ENCODE measurements around the gene PFN4.

Gene PFN4

GRCh38 chr2:24163186-24163585, 40.1 kb upstream of the PFN4 start:
- Histone ChIP-seq H3K4me2 (ENCODE audit: low read length) (no peak overlapping the region), H3K4me3 (ENCODE audit: low read depth, low read length) (no peak overlapping the region), H3K9me3 (ENCODE audit: control insufficient read depth, low read length) (no peaks in the 10 kb centered on the region), H3K27ac (no peak overlapping the region), H3K9ac (no peak overlapping the region), H3K27me3 (ENCODE audit: control insufficient read depth, insufficient read depth, low read length) (no peaks in the 10 kb centered on the region), H2AFZ (no peak overlapping the region), H3K4me1 (no peaks in the 10 kb centered on the region), H3K79me2 (no peaks in the 10 kb centered on the region), H3K36me3 (ENCODE audit: control insufficient read depth, insufficient read depth, low read length) (no peaks in the 10 kb centered on the region)
- no peak for TF ChIP-seq CTCF (IDR thresholded peaks at IDR 0.05)

DNA sequence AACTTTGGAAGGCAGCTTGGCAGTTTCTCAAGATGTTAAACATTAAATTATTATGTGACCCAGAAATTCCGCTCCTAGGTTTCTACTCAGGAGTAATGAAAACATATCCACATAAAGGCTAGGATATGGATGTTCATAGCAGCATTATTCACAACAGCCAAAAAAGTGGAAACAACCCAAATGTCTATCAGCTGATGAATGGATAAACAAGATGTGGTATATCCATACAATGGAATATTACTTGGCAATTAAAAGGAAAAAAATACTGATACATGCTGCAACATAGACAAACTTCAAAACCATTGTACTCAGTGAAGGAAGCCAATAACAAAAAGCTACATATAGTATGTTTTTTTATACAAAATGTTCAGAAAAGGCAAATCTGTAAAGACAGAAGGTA, 39.4 kb upstream of the PFN4 start:
- no peak for TF ChIP-seq CTCF (IDR thresholded peaks at IDR 0.05)
- Histone ChIP-seq H3K4me1 (no peaks in the 10 kb centered on the region), H3K79me2 (no peaks in the 10 kb centered on the region), H2AFZ (no peak overlapping the region), H3K36me3 (ENCODE audit: control insufficient read depth, insufficient read depth, low read length) (no peaks in the 10 kb centered on the region), H3K27me3 (ENCODE audit: control insufficient read depth, insufficient read depth, low read length) (no peaks in the 10 kb centered on the region), H3K27ac (no peak overlapping the region), H3K4me2 (ENCODE audit: low read length) (no peak overlapping the region), H3K4me3 (ENCODE audit: low read depth, low read length) (no peak overlapping the region), H3K9ac (no peak overlapping the region), H3K9me3 (ENCODE audit: control insufficient read depth, low read length) (no peaks in the 10 kb centered on the region)

DNA sequence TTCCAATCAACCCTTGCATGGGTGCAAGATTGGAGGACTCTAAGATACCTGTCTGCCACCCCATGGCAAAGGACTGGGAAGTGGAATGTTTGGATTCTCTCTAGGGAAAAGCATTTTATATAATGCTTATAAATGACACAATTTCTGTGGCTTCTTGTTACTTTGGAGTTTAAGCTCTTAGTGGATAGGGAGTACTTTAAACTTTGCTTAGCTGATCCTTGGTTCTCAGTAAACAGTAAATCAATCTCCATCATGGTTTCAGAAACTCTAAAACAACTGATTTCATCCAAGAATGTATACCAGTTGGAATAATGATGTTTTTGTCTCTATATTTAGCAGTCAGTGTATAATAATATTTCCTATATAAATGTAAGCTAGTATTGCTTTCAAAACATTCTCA, 37.6 kb upstream of the PFN4 start:
- H3K36me3 ChIP-seq (ENCODE audit: control insufficient read depth, insufficient read depth, low read length), result no peaks in the 10 kb centered on the region
- no peak for TF ChIP-seq CTCF (IDR thresholded peaks at IDR 0.05)
- no peaks in the 10 kb centered on the region for H3K27me3 ChIP-seq (ENCODE audit: control insufficient read depth, insufficient read depth, low read length)
- H3K9me3 ChIP-seq (ENCODE audit: control insufficient read depth, low read length), result no peaks in the 10 kb centered on the region
- H3K27ac ChIP-seq, result no peak overlapping the region
- no peak overlapping the region for H3K9ac ChIP-seq
- no peak overlapping the region for H2AFZ ChIP-seq
- H3K79me2 ChIP-seq, result no peaks in the 10 kb centered on the region
- H3K4me3 ChIP-seq (ENCODE audit: low read depth, low read length), result no peak overlapping the region
- no peak overlapping the region for H3K4me2 ChIP-seq (ENCODE audit: low read length)
- no peaks in the 10 kb centered on the region for H3K4me1 ChIP-seq

GRCh38 chr2:24159708-24160107, 36.6 kb upstream of the PFN4 start:
- H3K4me2 ChIP-seq (ENCODE audit: low read length), result no peak overlapping the region
- no peaks in the 10 kb centered on the region for H3K9me3 ChIP-seq (ENCODE audit: control insufficient read depth, low read length)
- no peak for TF ChIP-seq CTCF (IDR thresholded peaks at IDR 0.05)
- no peak overlapping the region for H3K27ac ChIP-seq
- no peak overlapping the region for H3K9ac ChIP-seq
- no peaks in the 10 kb centered on the region for H3K4me1 ChIP-seq
- H3K79me2 ChIP-seq, result no peaks in the 10 kb centered on the region
- H3K4me3 ChIP-seq (ENCODE audit: low read depth, low read length), result no peak overlapping the region
- no peaks in the 10 kb centered on the region for H3K36me3 ChIP-seq (ENCODE audit: control insufficient read depth, insufficient read depth, low read length)
- H3K27me3 ChIP-seq (ENCODE audit: control insufficient read depth, insufficient read depth, low read length), result no peaks in the 10 kb centered on the region
- H2AFZ ChIP-seq, result no peak overlapping the region

DNA sequence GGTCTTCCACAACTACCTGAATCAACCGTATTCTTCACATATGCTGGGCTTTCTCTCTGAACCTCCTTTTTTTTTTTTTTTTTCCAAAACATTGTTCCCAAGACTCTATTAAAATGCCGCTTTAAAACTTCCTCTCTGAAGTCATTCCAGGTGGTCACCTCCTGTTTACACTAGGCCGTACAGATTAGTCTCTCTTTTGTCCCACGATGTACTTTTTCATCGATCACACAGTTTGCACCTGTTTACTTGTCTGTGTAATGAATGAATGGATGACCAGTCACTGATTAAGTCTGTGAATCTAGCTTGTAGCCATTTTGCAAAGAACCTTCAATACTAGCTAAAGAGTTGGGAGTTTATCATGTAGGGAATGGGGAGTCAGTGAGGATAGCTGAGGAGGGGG, 35.0 kb upstream of the PFN4 start:
- Histone ChIP-seq H3K27ac (no peak overlapping the region), H3K4me3 (ENCODE audit: low read depth, low read length) (no peak overlapping the region), H3K4me1 (no peaks in the 10 kb centered on the region), H2AFZ (no peak overlapping the region), H3K9ac (no peak overlapping the region), H3K79me2 (no peaks in the 10 kb centered on the region), H3K4me2 (ENCODE audit: low read length) (no peak overlapping the region), H3K36me3 (ENCODE audit: control insufficient read depth, insufficient read depth, low read length) (no peaks in the 10 kb centered on the region), H3K27me3 (ENCODE audit: control insufficient read depth, insufficient read depth, low read length) (no peaks in the 10 kb centered on the region), H3K9me3 (ENCODE audit: control insufficient read depth, low read length) (no peaks in the 10 kb centered on the region)
- TF ChIP-seq CTCF (IDR thresholded peaks at IDR 0.05), result no peak

All from parathyroid adenoma (tissue), 2 donors.